Measurements from ENCODE around the gene VGLL4.

DNA sequence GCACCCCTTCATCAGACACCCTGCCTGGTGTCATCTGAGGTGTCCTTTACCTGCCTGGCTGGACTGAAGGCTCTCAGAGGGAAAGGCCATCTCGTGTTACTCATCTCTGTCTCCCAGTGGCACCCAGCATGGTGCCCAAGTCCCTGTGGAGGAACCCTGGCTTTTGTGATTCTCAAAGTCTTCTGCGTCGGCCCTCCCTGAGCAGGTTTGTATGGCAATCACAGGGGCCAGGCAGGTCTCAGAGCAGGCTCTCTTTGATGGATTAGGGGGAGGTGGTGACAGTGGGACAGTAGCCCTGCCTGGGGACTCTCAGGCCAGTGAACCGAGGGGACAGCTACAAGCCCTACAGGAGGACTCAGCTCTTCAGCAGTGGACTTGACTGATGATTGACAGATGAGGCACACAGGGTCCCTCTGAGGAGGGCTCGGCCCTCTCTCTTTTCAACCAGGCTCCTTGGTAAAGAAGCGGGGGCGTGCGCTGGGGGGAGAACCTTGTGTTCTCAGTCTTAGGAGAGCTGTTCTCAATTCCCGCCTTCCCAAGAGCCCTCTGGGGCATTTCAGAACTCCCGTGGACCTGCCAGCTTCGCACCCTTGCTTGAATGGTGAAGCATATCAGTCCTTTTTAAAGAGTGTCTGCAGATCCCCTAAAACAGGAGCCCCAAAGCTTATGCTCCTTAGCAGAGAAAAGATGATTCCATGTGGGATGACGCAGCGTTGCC, 108.3 kb downstream of the VGLL4 start:
- no peak for TF ChIP-seq ZNF274 (IDR thresholded peaks at IDR 0.05; ENCODE audit: low read depth, low read length)
- TF ChIP-seq YY1 (IDR thresholded peaks at IDR 0.05; ENCODE audit: insufficient read depth, insufficient read length): no peak
